GM18519 (cell line): ENCODE measurements around the gene NTPCR.
"Not testable (repeated sequence)": the region's sequence is repeated elsewhere in the genome, so short reads cannot be mapped to it uniquely, and the experiment has no call there.

ENCODE experiments used
- ATAC-seq: cut with Tn5 transposase; IDR thresholded peaks from one replicate; pipeline ENCODE4 v1.9.1; 2021; ENCODE audit warnings: mild to moderate bottlenecking, moderate library complexity; ENCODE audit not compliant: unreplicated experiment, low FRiP score

NTPCR gene

DNA sequence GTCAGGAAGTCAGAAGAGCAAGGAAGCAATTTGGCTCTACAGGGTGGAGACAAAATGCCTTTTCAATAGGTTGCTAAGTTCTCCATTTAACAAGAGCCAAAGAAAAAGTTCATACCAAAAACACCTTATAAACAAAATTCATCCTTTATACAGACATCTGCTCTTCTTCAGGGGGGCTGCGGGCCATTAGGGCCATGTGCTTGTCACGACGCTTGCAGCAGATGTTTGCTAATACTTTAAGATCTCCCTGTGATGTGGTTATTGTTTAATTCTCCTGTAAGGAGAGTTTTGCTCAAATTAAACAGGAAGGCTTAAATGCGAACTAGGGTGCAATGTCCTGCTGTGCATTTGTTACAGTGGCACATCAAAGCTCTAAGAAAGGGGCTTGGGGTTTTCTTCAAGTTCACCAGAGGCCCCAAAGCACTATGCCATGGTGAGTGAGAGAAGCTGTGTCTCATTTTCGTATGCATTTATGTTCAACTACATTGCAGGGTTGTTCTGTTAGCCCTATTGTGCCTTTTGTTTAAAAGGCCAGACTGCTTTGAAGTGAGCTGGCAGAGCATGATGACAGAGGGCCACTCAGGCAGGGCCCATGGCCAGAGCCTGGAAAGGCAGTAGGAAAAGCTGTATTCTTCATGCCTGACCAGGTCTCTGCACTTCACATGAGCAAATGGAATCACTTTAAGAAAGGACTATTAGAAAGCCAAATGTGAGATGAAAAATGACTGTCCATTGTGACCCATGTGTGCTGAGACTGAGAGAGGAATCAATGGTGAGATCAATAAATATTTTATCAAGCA lies 24.8 kb upstream of the NTPCR start:
- ATAC-seq = no peak

DNA sequence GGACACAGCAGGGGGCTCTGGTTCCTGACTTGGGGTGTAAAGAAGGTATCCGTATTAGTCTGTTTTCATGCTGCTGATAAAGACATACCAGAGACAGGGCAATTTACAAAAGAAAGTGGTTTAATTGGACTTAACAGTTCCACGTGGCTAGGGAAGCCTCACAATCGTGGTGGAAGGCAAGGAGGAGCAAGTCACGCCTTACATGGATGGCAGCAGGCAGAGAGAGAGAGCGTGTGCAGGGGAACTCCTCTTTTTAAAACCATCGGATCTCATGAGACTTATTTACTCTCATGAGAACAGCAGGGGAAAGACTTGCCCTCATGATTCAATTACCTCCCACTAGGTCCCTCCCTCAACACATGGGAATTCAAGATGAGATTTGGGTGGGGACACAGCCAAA lies 23.2 kb upstream of the NTPCR start:
- not testable (repeated sequence) for ATAC-seq

- no peak for ATAC-seq
These were observed 22.4 kb upstream of the NTPCR start for GRCh38 chr1:232927830-232928505.

DNA sequence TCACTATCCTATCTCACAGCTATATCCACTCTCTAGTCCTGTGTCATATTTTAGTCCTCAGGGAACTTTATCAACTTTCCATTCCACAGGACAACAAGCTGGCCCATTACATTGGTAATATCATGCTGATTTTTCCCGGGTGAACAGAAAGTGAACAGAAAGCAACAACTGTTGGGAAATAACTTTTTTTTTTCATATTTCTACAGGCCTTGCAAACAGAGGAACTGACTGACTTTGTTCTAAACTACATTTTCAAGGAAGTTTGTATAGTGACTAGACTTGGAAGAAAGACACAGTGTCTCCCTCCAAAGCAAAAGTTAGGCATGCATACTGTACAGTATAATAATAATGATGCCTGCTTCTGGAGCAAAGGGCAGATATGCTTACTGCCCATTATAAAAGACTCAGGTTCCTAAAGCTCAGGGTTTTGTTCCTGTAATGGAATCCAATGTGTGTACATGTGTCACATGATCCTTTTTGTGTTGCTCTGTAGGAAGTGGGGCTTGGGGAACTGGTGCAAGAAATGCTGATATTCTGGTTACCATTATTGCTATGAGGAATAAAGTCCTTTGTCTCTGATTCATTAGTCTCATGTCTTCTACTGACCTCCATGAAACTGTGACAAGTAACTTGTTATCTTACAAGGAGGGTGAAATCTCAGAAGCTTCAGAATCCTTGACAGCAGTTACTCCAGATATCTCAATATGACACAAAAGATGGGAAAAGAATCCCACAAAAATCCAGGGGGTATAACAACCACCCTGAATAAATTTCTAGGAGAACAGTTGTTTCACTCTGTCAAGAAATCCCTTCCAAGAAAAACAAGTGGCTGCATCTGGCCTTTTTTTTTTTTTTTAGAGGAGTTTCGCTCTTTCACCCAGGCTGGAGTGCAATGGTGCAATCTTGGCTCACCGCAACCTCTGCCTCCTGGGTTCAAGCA lies 17.7 kb upstream of the NTPCR start:
- no peak for ATAC-seq

DNA sequence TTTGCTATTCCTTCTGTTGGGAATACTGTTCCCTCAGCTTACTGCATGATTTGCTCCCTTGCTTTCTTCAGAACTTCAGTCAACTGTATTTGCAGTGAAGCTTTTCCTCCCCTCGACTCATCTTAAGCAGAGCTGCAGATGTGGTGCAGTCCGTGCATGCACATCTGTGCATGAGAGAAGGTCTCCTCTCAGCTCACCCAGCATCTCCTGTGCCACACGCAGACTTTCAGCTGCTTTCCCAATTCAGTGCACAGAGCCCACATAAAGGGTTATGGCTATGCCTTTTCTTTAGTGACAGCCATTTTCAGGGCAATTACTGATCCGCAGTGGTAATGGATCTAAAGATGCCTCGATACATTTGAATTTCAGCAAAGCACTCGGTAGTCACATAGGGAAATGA lies 13.5 kb upstream of the NTPCR start:
- no peak for ATAC-seq

GRCh38 chr1:232937741-232938375 lies 12.6 kb upstream of the NTPCR start:
- no peak for ATAC-seq

- no peak for ATAC-seq
These were observed 11.5 kb upstream of the NTPCR start for GRCh38 chr1:232938926-232939325.

- no peak for ATAC-seq
These were observed 10.7 kb upstream of the NTPCR start for GRCh38 chr1:232939748-232940147.

DNA sequence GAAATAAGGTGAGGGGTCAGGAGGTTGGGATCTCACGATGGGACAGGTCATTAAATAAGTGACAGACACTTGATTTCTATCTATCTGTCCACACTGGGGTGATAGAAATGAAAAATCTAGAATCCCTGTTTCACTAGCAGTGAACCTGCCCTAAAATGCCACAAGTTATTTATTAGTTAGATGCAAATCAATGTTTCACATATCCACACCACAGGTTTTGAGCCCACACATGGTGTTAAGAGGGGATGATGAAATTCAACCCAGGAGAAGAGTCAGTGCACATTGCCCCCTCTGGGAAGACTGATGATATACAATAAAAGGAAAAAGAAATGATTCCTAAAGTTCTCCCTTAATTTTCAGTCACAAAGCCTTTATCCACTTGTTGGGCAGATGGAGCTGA lies 10.1 kb upstream of the NTPCR start:
- ATAC-seq = no peak

GRCh38 chr1:232942413-232943294 lies 7.8 kb upstream of the NTPCR start:
- no peak for ATAC-seq

DNA sequence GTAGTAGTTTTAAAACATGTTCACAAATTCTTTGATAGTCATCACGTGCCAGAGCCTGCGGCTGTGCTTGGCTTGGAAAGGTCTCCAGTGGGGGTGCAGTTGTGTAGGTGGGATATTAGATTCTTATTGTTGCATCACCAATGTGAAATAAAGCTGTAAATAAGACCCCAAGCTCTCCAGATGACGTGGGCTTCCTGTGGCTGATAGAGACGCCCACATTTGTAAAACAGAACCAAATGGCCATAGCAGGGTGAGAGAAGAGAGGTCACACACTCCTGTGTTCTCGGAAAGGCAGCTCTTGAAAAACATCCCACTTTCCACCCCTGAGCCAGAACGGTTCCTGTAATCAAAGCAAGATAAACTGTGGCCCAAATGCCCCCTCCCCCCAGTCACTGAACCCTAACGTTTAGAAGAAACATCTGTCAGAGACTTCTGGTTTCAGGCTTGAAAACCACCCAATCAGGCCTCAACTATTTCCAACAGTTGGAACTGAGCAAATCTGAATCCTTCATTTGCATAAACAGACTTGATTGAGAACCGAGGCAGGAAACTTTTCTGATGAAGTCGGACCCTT lies 6.6 kb upstream of the NTPCR start:
- peak; percentile 43 for ATAC-seq

GRCh38 chr1:232944347-232944746 lies 6.1 kb upstream of the NTPCR start:
- ATAC-seq = no peak

GRCh38 chr1:232949636-232950196 lies 695 bp upstream of the NTPCR start:
- ATAC-seq = no peak

DNA sequence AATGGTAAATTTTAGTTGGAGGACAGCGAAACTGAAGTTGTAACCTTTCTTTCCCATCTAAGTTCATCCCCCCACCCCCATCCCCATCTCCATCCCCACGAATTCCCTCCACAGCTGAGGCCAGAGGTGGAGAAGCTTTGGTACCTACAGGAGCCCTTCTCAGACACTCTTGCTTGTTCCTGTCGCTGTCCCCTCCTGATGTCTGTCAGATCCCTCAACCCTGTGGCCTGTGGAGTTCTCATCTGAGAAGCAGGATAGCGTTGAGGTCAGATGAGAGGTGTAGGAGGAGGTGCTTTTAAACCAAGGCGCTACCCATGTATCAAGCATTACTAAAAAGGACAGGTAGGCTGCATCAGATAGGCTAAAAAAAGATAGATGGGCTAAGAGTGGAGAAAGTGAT lies 769 bp downstream of the NTPCR start:
- no peak for ATAC-seq

- no peak for ATAC-seq
These were observed 1.2 kb downstream of the NTPCR start for GRCh38 chr1:232951605-232952004.

DNA sequence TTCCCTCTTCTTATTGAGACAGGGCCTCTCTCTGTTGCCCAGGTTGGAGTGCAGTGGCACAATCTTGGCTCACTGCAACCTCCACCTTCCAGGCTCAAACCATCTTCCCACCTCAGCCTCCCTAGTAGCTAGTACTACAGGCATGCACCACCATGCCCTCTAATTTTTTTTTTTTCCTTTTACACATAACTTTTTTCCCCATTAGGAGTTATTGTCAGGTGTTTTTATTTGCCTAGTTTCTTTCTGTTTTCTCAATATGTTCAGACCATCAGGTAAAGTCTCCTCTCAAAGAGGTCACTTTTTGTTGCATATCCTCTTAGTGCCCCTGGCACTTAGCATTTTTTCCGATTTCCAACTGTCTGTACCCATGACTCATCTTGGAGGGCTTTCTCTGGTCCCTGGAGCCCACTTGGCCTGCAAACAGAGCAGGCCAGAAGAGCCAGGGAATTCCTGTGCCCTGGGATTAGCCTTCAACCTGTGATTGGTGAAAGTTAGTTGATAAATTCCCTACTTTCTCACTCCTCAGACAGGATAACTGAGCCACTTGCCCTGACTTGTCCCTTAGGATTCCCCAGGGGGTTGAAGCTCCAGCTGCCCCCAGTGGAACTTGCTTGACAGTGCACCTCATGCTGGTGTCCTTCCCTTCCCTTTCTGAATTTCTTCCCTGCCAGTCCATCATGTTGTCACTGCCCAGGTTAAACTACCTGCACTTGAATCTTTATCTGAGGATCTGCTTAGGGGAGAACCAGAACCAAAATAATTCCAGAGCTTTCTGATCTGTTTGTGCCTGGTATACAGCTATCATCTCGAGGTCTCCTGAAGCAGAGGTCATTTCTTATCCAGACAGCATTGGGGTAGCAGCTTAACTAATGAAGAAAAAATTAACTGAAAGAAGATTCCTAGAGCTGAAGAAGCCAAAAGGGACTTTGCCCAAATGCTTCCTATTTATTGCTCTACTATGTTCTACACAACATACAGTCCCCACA lies 2.4 kb downstream of the NTPCR start:
- peak; percentile 38 for ATAC-seq

DNA sequence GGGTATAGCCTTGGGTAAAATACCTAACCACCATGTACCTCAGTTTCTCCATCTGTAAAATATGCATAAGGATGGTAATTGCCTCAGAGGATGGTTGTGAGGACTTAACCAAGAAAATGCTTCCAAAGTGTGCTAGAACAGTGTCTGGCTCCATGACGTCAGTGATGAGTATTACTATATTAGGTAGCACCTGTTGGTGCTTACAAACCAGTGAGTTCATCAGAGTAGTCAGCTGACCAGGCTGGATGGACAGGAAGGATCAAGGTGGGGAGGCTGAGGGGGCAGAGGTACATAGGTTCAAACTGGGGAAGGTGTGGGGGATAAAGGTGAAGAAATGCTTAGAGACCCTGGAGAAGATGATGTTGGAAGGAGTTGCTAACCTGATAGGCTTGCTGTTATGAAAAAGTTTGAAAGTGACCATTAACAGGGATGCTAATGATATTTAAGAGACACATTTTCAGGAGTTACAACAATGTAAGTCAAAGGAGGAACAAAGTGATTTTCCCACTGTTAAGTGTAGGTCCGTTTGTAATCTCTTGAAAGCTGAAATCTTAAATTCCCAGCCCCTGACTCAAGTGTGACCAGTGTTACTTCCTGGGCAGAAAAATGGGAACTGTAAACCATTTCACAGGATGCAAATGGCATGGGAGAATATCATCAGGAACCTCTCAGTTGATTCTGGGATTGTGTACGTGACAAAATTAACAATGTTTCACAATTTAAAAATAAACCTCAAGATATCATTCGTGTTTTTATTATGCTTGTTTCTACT lies 4.4 kb downstream of the NTPCR start:
- ATAC-seq = no peak
